Activated T-helper 1 cell treated with Interleukin-2 at 50 U/mL for 16 hours (primary cell): ENCODE results near the gene RGS12.

Source experiments
- DNase-seq: peaks from one replicate; pipeline ENCODE4 v3.0.0-alpha.2; 2020; ENCODE audit warnings: low read depth

Gene RGS12

DNA sequence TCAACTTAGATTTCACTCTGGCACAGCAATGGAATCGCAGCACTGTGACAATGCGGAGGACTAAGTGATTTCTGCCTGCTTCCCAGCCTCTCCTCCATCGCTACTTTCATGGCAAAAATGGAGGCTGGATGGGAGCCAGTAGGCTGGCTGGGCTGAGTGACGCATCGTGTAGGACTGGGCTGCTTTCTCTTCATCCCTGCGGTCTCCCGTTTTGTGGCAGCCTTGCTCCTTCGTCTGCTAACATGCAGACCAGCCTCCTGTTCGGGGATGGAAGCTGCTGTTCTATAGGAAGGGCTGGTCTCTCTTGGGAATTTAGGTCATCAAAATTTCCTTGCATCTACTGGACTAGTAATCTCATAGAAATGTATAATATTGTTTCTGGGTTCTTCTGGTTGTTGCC lies 15.8 kb upstream of the RGS12 start:
- no peak for DNase-seq

DNA sequence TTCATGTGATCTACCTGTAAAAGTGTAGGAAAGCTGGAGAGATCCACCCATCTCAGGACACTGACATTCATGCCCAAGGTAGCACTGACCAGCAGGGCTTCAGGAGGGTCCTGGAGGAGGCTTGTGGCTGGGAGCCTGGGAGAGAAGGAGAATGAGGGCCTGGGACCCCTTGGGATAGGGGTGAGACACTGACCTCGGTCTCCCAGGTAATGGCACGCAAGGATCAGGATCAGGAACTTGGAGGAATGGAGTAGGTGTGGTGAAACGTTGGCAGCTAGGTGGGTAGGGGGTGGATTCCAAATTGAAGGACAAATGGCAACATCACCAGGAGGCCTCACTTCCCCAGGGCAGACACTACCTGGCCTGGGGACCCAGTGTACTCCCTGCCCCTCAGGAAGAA lies 12.4 kb upstream of the RGS12 start:
- DNase-seq, result no peak

DNA sequence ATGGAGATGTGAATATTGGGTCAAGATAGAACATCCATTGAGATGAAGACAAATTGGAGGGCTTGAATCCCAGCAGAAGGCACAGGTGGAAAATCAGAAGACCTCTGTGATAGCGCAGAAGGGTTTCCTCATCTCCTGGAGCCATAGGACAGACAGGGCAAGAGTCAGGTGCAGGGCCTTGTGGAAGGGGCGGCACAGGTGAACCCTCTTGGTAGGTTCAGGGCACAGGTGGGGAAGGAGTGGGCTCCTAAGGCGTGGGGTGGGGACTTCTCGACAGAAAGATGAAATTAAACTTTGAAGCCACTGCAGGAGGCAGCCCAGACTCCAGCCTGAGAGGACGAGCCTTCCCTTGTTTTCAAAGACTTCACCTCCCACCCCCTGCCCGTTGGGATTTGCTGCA lies 9.3 kb upstream of the RGS12 start:
- no peak for DNase-seq

DNA sequence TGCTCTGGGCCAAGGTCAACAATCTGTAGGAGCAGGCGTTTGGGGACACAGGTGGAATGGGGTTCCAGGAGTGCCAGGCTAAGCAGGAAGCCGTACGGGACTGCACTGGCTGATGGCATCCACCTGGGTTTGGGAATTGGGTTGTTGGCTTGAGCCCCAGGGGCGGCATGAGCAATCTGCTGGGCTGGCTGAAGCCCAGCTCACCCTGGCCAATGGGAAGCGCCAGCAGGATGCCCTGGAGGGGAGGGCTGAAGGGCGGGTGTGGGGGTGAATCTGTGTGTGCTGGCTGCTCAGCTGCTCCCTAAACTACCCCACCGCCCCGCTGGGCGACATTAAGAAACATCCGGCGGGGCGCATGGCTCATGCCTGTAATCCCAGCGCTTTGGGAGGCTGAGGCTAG lies 8.9 kb upstream of the RGS12 start:
- DNase-seq, result no peak

DNA sequence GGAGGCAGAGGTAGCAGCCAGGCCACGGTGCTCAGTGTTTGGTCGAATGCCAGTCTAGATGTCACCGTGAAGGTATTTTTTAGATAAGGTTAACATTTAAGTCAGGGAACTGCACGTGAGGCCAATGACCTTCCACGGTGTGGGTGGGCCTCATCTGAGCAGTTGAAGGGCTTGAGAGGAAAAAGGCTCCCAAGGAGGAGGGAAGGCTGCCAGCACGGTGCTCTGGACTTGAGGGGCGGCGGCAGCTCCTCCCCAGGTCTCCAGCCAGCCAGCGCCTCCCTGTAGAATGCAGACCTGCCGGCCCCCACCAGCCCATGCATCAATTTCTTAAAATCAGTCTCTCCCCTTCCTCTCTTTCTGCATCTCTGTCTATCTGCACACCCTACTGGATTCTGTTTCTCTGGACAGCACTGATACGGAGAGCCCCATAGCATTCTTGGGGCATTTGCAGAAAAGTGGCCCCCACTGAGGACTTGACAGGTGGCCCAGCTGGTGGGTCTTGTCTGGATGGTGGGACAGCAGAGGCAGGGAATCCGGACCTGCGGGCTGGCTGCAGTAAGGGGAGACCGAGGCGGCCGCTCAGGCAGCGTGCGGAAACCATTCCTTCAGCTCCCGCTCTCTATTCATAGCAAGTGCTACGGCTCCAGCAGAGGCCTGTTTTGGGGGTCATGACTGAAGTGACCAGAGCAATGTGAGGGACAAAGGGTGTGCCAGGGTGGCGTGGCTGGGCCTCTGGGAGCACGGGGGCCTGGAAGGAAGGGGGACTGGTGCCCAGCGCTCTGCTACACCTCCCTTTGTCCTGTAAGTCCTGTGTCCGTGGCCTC lies 7.9 kb upstream of the RGS12 start:
- no peak for DNase-seq

DNA sequence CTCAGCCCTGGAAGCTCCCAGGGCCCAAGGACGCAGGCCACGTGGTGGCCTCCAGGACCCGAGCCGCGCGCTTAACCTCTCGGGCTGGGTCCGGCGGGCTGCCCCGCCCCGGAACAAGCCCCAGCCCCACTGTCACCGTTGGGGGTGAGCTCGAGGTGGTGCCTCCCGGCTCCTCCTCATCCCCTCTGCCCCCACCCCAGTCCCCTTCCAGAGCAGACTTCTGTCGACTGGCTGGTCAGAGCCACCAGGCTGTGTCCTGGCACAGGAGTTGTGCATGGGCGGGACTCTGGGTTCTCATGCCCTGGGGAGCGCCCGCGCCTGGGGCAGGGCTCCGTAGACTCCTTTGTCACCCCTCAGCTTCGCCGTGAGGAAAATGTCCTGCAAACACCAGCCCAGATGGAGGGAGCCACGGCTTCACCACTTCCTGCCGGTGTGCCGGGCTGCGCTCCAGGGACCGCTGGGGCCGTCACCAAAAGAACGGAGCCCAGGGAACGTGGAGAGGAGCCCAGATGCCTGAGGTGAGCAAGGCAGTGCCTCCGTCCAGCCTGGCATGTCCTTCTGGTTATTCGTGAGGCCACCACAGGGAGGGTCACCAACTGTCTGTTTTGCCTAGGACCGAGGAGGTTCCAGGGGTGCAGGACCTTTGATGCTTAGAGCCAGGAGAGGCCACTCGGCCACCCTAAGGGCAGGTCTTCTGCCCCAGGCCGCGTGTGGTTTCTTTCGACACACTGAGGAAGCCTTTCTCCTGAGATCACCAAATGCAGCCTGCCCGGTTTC lies 7.1 kb upstream of the RGS12 start:
- no peak for DNase-seq

DNA sequence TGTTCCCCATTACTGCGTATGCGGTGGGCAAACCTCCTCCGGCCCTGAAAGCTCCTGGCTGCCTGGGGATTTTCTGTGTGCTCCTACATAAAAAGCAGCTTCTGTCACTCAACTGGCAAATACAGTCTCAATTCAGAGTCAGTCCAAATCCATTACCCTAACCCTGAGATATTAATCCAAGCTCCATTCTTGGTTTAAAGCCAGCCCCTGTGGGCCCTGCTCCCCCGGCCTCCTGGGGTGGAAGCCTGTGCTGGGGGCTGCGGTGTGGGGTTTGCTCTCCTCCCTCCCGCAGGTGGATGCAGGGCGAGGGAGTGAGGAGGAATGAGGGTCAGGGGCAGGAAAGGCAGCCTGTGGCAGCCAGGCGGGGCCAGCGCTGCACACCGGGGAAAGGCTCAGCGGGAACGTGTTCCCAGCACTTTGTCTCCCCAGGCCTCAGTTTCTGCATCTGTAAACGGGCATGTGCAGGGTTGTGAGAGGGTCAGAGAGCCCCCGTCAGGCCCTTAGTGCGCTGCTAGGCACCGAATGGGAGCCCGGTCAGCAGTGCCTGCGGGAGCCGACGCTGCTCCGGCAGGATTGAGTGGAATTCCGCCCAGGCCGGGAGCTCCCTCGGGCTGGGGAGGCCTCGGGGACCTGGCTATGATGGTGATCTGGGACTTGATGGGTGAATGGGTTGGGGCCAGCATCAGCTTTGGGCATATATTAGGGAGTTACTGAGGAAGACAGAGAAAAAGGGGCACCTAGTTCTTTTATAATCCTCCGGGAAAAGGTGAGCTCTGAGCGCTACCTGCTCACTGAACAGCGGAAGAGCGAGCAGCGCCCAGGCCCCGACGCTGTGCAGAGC lies 6.3 kb upstream of the RGS12 start:
- no peak for DNase-seq

DNA sequence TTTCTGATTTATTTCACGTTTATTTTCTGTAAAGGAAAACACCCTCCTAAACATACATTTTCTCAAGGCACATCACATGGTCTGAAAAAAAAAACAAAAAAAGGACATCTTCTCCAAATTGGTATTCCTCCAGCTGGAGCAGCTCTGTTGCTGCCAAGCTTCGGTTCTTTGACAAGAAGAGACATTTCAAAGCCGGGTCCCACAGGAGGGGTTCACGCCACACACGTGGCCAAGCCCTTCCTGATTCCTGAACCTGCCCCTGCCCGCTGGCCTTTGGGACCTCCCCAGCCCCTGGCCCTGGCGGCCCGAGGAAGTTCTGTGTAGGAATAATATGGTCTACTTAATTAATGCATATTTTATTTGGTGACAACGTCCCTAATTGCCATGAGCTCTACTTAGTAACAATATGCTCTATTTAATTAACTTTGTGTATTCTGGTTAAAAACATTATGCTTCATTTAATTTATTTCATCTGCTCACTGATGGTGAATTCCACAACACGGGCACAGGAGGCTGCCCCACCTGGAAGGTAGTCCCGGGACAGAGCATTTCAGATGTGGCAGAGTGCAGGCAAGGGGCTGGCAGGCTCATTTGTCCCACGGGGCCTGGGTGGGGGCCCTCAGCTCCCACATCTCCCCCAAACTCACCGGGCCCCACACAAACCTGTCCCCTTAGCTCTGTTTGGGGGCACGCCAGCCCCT lies 5.4 kb upstream of the RGS12 start:
- DNase-seq, result no peak

DNA sequence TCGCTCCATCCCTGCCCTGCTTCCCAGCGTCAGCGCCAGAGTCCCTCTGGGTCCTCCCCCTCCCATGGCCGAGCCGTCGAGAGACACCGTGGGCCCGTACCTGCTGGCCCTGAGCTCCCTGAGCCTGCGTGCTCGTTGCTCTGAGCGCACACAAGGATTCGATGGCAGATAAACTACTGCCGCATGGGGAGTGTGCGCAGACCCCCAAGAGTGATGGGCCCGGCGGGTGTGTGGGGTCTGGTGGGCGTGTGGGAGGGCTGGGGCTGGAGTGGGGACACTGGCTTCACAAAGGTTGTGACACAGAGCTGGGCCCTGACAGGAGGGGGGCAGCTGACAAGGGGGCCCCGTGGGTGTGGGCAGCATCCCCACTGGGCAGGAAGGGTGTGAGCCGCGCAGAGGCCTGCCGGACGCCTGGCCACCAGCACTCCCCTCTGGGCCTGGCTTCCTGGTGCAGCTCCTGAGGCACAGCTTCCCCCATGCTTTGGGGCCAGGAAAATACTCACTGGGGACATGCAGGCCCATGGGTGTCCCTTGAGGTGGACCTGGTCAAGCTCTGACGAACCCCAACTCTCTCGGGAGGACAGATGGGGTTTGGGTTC lies 4.8 kb upstream of the RGS12 start:
- DNase-seq, result no peak

DNA sequence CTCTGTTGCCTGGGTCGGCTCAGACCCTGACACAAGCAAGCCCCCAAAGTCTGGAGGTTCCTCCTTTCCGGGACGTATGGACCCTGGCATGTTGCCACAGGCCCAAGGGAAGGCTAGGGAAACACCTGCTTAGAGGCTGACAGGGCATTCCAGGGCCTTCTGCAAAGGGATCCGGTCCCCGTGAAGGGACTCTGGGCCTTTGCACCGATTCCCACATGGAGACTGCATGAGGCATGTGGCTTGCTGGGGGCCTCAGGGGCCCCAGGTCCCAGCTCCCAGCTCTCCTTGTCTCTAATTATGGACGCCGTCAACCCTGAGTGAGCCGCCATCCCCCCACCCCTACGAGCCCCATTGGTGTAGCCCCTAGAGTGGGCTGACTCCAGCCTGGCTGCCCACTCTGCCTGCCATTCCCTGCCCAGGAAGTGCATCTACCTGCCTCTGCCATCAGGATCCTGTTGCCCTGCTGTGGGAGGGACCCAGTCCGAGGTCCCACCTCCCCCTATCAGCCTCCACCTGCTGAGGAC lies 4.2 kb upstream of the RGS12 start:
- DNase-seq, result no peak

DNA sequence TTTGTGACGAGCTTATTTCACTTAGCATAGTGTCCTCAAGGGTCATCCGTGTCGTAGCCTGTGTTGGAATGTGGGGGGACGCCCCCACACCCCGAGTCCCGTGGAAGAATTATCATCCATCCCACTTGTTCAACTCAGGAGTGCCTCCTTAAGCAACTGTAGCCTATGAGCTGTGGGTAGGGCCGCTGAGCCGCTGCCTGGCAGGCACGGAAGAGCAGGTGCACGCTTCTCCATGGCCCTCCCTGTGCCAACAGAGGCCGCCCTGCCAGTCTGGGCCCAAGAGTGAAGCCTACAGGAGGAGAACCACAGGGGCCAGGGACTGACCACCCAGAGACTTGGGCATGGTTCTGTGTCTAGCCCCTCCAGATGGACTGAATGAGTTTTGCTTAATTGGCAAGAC lies 2.3 kb upstream of the RGS12 start:
- DNase-seq, result no peak

DNA sequence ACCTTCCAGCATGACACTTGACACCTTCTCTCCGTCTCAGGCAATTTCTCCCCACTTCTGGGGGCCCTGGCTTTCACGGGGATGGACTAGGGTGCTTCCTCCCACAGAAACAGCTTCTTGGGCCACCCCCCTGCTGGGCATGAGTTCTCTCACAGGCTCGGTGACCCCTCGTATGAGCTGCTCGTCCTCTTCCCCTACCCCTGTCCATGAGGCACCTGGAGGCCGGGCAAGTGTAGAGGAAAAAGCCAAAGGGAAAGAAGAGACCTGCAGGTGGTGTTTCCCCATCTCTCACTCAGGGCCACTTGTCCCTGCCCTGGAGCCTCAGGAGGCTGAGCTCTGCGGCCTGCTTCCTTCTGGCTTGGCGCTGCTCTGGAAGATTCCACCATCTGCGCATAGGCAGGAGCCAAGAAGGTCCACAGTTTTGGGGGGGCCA lies 1.9 kb upstream of the RGS12 start:
- no peak for DNase-seq

DNA sequence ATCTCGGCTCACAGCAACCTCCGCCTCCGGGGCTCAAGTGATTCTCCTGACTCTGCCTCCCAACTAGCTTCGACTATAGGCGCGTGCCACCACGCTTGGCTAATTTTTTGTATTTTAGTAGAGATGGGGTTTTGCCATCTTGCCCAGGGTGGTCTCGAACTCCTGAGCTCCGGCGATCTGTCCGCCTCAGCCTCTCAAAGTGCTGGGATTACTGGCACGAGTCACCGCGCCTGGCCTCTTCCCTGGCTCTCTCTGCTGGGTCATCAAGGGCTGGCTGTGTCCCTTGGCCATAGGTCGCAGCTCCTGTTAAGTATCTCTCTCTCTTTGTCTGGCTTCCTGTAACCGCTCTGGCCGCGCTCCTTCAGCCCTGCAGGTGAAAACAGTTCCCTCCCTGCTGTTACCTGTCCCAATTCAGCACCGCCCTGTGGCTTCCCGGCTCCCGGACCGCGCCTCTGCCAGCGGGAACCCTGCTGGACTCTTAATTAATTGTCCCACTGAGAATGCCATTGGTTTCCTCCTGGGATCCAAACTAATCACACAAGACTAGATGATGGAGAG lies 1.3 kb upstream of the RGS12 start:
- no peak for DNase-seq

DNA sequence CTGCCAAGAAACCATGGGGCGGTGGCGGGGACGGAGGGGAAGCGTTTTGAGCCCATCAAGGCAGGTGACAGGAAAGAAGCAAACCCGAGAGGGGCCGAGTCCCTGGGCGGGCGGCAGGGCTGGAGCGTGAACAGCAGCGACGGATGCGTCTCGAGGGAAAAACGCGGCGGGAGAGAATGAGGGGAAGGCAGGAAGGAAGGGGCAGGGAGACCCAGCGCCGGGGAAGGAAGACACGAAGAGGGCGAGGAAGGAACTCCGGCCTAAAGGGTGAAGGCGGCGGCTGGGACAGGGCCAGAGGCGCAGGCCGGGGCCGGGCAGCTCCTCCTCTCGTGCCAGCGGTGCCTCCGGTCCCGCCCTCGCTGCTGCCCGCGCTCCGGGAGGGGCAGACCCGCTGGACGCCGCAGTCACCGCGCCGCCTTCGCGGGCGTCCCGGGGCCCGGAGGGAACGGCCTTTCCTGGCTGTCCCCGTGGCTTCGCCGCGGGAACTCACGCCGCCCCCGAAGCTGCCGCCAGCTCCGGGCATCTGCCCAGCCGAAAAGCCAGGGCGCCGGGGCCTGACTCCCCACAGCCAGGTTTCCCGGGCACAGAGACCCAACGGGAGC lies 751 bp upstream of the RGS12 start:
- DNase-seq, result no peak

DNA sequence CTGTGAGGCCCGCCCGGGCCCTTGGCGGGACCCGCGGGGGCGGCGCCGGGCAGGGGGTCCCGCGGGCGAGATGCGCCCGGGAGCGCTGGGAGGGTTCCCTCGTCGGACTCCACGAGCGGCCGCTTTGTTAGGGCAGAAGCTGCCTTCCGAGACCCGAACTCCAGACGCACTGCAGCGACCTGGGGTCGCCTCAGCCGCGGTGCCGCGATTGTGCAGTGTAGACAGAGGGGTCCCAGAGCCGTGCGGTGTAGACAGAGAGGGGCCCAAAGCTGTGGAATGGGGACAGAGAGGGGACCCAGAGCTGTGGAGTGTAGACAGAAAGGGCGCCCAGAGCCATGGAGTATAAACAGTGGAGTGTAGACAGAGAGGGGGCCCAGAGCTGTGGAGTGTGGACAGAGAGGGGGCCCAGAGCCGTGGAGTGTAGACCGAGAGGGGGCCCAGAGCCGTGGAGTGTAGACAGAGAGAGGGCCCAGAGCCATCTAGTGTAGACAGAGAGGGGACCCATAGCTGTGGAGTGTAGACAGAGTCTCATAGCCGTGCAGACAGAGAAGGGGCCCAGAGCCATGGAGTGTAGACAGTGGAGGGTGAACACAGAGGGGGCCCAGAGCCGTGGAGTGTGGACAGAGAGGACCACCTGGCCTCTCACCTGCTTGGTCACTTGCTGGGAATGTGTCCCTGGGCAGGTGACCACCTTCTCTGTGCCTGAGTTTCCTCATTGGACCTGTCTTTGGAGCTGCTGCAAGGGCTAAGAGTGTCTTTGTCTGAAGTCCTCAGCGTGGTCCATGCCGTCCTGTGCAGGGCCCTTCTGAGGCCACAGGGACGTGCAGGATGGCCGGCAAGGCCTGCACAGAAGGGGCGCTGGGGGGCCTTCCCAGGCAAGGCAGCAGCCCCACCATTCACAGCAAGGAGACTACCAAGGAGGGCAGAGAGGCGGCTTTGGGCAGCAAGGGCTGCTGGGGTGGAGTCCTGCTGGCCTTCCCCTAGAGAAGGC lies 875 bp downstream of the RGS12 start:
- DNase-seq, result no peak

DNA sequence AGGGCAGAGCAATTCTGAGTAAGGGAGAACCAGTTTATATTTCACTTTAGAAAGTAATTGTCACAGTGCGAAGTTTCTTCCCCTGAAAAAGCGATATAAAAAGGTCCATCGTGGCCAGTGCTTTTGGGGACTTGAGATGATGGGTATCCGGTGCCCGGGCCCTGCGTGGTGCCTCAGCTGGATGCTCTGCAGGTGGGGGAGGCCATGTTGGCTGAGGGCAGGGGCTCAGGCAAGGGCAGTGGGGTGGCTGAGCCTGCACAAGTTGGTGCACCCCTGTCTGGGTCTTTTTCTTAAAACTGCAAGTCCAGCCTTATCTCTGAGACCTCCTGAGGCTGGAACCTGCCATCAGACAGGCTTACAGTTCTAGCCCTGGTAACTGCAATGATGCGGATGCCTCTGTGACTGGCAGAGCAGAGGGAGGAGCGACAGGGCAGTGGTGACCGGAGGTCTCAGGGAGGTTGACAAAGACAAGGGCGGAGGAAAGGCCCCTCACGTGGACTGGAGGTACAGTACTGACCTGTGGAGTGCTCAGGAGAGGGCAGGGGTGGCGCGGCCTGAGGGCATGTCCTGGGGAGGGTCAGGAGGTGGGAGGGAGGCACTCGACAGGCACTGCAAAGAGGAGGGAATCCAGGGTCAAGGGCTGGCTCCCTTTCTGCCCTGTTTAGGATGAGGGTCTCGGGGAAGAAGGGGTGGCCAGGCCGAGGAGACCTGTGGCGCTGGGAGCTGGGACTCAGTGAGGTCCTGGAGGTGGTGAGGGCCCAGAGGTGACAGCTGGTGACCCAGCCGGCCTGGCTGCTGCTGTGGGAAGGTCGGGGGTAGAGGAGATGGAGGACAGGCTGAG lies 1.8 kb downstream of the RGS12 start:
- DNase-seq, result no peak

DNA sequence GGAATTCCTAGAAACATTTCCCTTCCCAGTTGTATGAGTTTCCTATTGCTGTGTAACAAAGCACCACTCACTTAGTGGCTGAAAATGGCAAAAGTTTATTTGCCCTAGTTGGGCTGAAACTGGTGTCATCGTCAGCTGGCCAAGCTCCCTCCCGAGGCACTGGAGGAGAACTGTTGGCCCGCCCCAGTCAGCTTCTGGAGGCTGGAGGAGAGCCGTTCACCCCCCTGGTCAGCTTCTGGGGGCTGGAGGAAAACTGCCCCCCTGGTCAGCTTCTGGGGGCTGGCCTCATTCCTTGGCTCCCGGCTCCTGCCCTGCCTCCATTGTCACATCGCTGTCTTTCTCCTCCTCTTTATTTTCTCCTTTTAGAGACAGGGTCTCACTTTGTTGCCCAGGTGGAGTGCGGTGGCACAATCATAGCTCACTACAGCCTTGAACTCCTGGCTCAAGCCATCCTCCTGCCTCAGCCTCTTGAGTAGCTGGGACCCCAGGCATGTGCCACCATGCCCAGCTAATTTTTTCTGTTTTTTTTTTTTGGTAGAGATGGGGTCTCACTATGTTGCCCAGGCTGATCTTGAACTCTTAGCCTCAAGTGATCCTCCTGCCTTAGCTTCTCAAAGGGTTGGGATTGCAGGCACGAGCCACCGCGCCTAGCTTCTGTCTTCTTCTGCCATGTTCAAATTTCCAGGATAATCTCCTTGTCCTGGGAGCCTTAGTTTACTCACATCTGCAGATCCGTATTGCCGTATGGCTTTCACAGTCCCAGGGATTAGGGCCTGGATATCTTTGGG lies 3.2 kb downstream of the RGS12 start:
- no peak for DNase-seq

DNA sequence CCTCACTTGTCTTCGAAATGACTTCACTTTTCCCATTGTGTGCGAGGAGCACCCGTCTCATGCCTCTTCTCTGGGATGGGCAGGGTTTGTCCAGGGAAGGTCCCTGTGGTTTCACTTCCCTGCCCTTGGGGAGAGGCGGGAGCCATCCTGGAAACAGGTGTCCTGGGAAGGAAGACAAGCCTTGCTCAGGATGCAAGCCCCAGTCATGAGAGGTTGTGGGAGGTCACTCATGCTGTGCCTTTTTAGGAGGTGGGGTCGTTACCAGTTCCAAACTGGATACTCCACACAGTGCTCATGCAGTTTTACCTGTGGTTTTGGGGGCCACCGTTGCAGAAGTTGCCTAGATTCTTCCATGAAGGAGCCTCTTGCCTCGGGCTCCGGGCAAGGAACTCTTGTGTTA lies 3.8 kb downstream of the RGS12 start:
- DNase-seq, result no peak
